ENCODE results near the gene RSPO4. TPM values are rescaled to one million over a fixed set of nuclear protein-coding genes. Genes with fewer than 3 reads are reported as not detected.
A peak's percentile ranks its signal among the peaks of the same experiment; 100 is the strongest.

RSPO4 gene
- total RNA-seq, 3 donors from 2014 or later, result 0.10 to 0.22 TPM; not detected in 1

DNA sequence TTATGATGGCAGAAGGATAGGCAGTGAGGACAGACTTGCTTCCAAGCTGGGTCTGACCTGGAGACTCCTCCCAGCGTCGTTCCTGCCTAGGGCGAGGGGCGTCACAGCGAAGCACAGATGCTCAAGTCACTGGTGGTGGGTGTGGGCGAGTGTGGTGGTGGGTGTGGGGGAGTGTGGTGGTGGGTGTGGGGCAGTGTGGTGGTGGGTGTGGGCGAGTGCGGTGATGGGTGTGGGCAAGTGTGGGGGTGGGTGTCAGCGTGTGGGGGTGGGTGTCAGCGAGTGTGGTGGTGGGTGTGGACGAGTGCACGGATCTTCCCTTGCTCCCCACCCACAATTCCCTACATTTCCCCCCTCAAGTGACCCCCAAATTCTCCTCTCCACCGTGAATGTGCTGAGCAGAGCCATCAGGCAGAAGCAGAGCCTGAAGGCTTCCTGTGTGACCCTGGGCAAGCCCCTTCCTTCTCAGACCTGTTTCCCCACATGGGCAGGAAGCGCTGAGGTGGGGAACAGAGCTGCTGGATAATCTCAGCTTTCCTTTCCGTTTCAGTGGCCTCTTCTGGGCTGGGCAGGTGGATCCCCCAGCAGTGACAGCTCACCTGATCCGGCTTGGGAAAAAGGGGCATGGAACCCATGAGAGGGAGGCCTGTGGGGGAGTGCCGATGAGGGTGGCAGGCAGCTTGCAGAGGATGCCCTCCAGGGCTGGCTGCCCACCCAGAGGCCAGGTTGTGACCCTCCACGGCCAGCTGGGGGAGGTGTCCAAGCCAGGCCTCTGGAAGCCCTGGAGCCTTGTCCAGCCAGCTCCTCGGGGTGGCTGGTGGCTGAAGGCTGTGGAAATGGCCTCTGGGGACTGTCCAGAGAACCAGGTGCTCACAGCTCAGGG is 42.9 kb downstream of the RSPO4 start:
- H3K4me1 ChIP-seq (ENCODE audit: low read depth), result no peaks in the 10 kb centered on the region
- ATAC-seq (no peak), DNase-seq (no peak)
- TF ChIP-seq, protein P1, sequence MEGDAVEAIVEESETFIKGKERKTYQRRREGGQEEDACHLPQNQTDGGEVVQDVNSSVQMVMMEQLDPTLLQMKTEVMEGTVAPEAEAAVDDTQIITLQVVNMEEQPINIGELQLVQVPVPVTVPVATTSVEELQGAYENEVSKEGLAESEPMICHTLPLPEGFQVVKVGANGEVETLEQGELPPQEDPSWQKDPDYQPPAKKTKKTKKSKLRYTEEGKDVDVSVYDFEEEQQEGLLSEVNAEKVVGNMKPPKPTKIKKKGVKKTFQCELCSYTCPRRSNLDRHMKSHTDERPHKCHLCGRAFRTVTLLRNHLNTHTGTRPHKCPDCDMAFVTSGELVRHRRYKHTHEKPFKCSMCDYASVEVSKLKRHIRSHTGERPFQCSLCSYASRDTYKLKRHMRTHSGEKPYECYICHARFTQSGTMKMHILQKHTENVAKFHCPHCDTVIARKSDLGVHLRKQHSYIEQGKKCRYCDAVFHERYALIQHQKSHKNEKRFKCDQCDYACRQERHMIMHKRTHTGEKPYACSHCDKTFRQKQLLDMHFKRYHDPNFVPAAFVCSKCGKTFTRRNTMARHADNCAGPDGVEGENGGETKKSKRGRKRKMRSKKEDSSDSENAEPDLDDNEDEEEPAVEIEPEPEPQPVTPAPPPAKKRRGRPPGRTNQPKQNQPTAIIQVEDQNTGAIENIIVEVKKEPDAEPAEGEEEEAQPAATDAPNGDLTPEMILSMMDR (IDR thresholded peaks at IDR 0.05), result no peak
- no peaks in the 10 kb centered on the region for H3K36me3 ChIP-seq (ENCODE audit: low read depth)
- no peak overlapping the region for H3K4me3 ChIP-seq
- intact Hi-C loops (cut with DNase I, micrococcal nuclease), result loop anchor here (5.0 kb wide), 1 partner anchor 142 kb away; no protein-coding TSS in a partner anchor
- H3K9me3 ChIP-seq, result no peaks in the 10 kb centered on the region

DNA sequence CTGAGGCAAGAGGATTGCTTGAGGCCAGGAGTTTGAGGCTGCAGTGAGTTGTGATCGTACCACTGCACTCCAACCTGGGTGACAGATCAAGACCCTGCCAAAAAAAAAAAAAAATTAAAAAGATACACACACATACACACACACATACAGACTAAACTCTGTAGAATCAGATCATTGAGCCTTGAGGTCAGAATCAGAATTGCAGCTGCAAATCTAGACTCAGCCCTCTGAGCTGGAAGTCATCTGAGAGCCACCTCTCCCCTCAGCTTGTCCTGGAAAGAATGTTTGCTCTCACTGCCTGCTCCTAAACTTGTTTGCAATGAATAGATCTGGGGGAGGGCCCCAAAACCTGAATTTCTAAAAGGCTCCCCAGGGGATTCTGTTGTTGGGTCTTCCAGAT is 44.6 kb downstream of the RSPO4 start:
- no peaks in the 10 kb centered on the region for H3K36me3 ChIP-seq (ENCODE audit: low read depth)
- no peak for DNase-seq
- H3K4me1 ChIP-seq (ENCODE audit: low read depth), result no peaks in the 10 kb centered on the region
- H3K9me3 ChIP-seq, result no peaks in the 10 kb centered on the region
- no peak overlapping the region for H3K4me3 ChIP-seq
- intact Hi-C loops (cut with DNase I, micrococcal nuclease), result loop anchor here (5.0 kb wide), 1 partner anchor 140 kb away; no protein-coding TSS in a partner anchor
- ATAC-seq, result no peak
- TF ChIP-seq, protein P1 (IDR thresholded peaks at IDR 0.05), result no peak

DNA sequence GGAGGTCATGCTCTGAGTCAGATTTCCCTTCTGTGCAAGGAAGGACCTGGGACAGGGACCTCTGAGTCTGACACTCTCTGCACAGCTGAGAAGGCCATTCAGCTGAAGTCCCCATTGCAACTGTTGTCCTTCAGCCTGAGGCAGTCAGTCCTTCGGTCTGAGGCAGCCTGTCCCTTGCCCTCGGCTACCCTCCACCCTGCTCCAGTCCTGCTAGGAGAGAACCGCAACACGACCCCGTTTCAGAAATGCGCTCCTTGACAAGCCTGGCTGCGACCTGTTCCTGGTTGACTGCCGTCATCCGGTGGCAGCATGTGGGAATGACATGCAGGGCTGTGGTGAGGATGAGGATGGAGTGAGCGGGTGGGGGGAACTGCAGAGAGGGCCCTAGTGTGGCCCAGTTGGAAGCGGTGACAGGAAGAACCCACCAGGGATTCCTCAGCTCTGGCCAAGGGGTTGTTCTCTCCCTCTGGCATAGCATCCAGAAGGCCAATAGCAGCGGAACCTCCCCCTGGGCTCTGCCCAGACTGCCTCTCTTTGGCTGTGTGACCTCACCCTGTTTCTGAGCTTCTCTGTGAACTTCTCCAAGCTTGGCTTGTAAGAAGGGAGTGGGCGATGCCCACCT is 45.7 kb downstream of the RSPO4 start:
- DNase-seq, result peak; percentile 57 to 77 (median 73)
- TF ChIP-seq, protein P1 (IDR thresholded peaks at IDR 0.05), result peak; percentile 89
- no peaks in the 10 kb centered on the region for H3K36me3 ChIP-seq (ENCODE audit: low read depth)
- H3K4me1 ChIP-seq (ENCODE audit: low read depth), result no peaks in the 10 kb centered on the region
- peak; percentile 83 for ATAC-seq
- H3K9me3 ChIP-seq, result no peaks in the 10 kb centered on the region
- H3K4me3 ChIP-seq, result no peak overlapping the region
- intact Hi-C loops (cut with DNase I, micrococcal nuclease), result loop anchor here (5.0 kb wide), 1 partner anchor 139 kb away; no protein-coding TSS in a partner anchor

DNA sequence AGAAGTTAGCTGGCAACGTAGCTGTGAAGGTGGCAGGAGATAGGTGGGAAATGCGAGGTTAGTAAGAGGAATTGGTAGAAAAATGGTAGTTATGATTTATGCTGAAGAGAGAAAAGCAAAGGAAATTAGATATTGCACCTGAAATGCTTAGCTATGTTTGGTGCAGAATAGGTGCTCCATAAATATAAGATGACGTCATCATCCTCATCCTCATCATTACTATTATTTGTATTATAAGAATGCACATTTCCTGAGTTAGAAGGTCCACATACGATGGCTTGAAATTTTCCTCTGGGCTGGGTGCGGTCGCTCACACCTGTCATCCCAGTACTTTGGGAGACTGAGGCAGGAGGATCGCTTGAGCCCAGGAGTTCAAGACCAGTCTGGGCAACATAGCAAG is 46.5 kb downstream of the RSPO4 start:
- intact Hi-C loops (cut with DNase I, micrococcal nuclease), result loop anchor here (5.0 kb wide), 1 partner anchor 138 kb away; no protein-coding TSS in a partner anchor
- TF ChIP-seq, protein P1 (IDR thresholded peaks at IDR 0.05), result no peak
- Histone ChIP-seq H3K9me3 (no peaks in the 10 kb centered on the region), H3K4me1 (ENCODE audit: low read depth) (no peaks in the 10 kb centered on the region), H3K4me3 (no peak overlapping the region), H3K36me3 (ENCODE audit: low read depth) (no peaks in the 10 kb centered on the region)
- DNase-seq (no peak), ATAC-seq (no peak)

DNA sequence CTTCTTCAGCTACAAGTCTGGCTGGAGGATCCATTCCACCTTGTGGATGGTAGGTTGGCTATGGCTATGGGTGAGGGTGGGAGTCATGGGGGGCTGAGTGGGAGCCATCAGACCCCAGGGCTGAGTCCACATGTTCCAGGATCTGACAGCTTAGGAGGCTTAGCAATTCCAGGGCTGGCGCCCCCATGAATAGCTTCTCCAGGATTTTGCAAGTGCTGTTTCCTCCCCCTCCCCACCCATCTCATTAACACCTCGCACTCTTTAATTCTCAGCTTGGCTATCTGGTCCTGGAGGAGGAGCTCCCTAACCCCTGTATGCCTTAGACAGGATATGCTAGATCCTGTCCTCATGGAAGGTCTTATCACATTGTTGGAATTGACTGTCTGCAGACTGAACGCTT is 47.0 kb downstream of the RSPO4 start:
- H3K36me3 ChIP-seq (ENCODE audit: low read depth), result no peaks in the 10 kb centered on the region
- H3K4me1 ChIP-seq (ENCODE audit: low read depth), result no peaks in the 10 kb centered on the region
- H3K9me3 ChIP-seq, result no peaks in the 10 kb centered on the region
- intact Hi-C loops (cut with DNase I, micrococcal nuclease), result loop anchor here (5.0 kb wide), 1 partner anchor 138 kb away; no protein-coding TSS in a partner anchor
- ATAC-seq, result no peak
- no peak overlapping the region for H3K4me3 ChIP-seq
- TF ChIP-seq, protein P1 (IDR thresholded peaks at IDR 0.05), result no peak
- no peak for DNase-seq
